Measurements from ENCODE around the gene POLR3F. TPM values are rescaled to one million over a fixed set of nuclear protein-coding genes. Genes with fewer than 3 reads are reported as not detected.
"Not testable (repeated sequence)": the region's sequence is repeated elsewhere in the genome, so short reads cannot be mapped to it uniquely, and the experiment has no call there.

Gene POLR3F
- total and polyA plus RNA-seq, 7 donors, result 3.2 to 17.7 (median 6.9) TPM

- no peak for ATAC-seq
- H3K4me1 ChIP-seq, result peaks cover 11% of the 10 kb centered on the region
These were observed 44.4 kb downstream of the POLR3F start for GRCh38 chr20:18511571-18511970.

GRCh38 chr20:18513208-18513607, 46.0 kb downstream of the POLR3F start:
- H3K36me3 ChIP-seq (ENCODE audit: insufficient read depth in 1 of 2, low read depth in 1 of 2), result peaks cover 0 to 84% of the 10 kb centered on the region in 2 donors
- no peaks in the 10 kb centered on the region for H3K27me3 ChIP-seq (ENCODE audit: insufficient read depth in 3 of 3, low read length in 2 of 3)
- no peak for ATAC-seq
- no peak overlapping the region for H3K4me3 ChIP-seq
- no peaks in the 10 kb centered on the region for H3K9me3 ChIP-seq
- peaks cover 11% of the 10 kb centered on the region for H3K4me1 ChIP-seq
- no peak overlapping the region for H3K27ac ChIP-seq
- intact Hi-C loops (cut with DNase I), result no loop called here
- no peak for DNase-seq
- WGBS, 3 donors, result 91 to 97% (median 94%) methylated on average over 7 of the region's 7 CpGs
- no peak for TF ChIP-seq CTCF (IDR thresholded peaks at IDR 0.05)

More at GRCh38 chr20:18511571-18511970, 44.4 kb downstream of the POLR3F start:
- DNase-seq, result no peak
- 89 to 93% (median 92%) methylated on average over 1 of the region's 1 CpG for WGBS, 3 donors
- H3K9me3 ChIP-seq, result no peaks in the 10 kb centered on the region
- TF ChIP-seq CTCF (IDR thresholded peaks at IDR 0.05), result no peak
- H3K27ac ChIP-seq, result no peak overlapping the region
- no peak overlapping the region for H3K4me3 ChIP-seq
- intact Hi-C loops (cut with DNase I), result no loop called here
- H3K36me3 ChIP-seq (ENCODE audit: insufficient read depth in 1 of 2, low read depth in 1 of 2), result peaks cover 0 to 70% of the 10 kb centered on the region in 2 donors
- H3K27me3 ChIP-seq (ENCODE audit: insufficient read depth in 3 of 3, low read length in 2 of 3), result no peaks in the 10 kb centered on the region

GRCh38 chr20:18514127-18514526, 46.9 kb downstream of the POLR3F start:
- no peak overlapping the region for H3K27ac ChIP-seq
- intact Hi-C loops (cut with DNase I), result no loop called here
- no peak overlapping the region for H3K4me3 ChIP-seq
- peaks cover 0 to 84% of the 10 kb centered on the region in 2 donors for H3K36me3 ChIP-seq (ENCODE audit: insufficient read depth in 1 of 2, low read depth in 1 of 2)
- TF ChIP-seq CTCF (IDR thresholded peaks at IDR 0.05), result no peak
- peaks cover 2% of the 10 kb centered on the region for H3K4me1 ChIP-seq
- H3K9me3 ChIP-seq, result no peaks in the 10 kb centered on the region
- DNase-seq (no peak), ATAC-seq (no peak)
- 82 to 87% (median 87%) methylated on average over 5 of the region's 5 CpGs for WGBS, 3 donors
- no peaks in the 10 kb centered on the region for H3K27me3 ChIP-seq (ENCODE audit: insufficient read depth in 3 of 3, low read length in 2 of 3)

- no peak for ATAC-seq
- no peak overlapping the region for H3K27ac ChIP-seq
- intact Hi-C loops (cut with DNase I), result no loop called here
These were observed 48.8 kb downstream of the POLR3F start for GRCh38 chr20:18515973-18516372.

GRCh38 chr20:18522066-18522465, 54.9 kb downstream of the POLR3F start:
- 95% methylated on average over 9 of the region's 9 CpGs for WGBS, 3 donors
- H3K4me3 ChIP-seq; intact Hi-C loops (cut with DNase I); H3K27me3 ChIP-seq (ENCODE audit: insufficient read depth in 3 of 3, low read length in 2 of 3); H3K4me1 ChIP-seq; ATAC-seq; DNase-seq; H3K9me3 ChIP-seq; H3K27ac ChIP-seq: not testable (repeated sequence)
- H3K36me3 ChIP-seq (ENCODE audit: insufficient read depth in 1 of 2, low read depth in 1 of 2), result peaks cover 9 to 50% of the 10 kb centered on the region in 2 donors

More at GRCh38 chr20:18515973-18516372, 48.8 kb downstream of the POLR3F start:
- no peaks in the 10 kb centered on the region for H3K27me3 ChIP-seq (ENCODE audit: insufficient read depth in 3 of 3, low read length in 2 of 3)
- H3K9me3 ChIP-seq, result no peaks in the 10 kb centered on the region
- no peak for DNase-seq
- H3K36me3 ChIP-seq (ENCODE audit: insufficient read depth in 1 of 2, low read depth in 1 of 2), result peaks cover 0 to 74% of the 10 kb centered on the region in 2 donors
- no peaks in the 10 kb centered on the region for H3K4me1 ChIP-seq
- no peak for TF ChIP-seq CTCF (IDR thresholded peaks at IDR 0.05)
- H3K4me3 ChIP-seq, result no peak overlapping the region
